ENCODE data around the gene LSM10. TPM values are rescaled to one million over a fixed set of nuclear protein-coding genes. Genes with fewer than 3 reads are reported as not detected.
A peak's percentile ranks its signal among the peaks of the same experiment; 100 is the strongest.

LSM10 gene
- polyA plus RNA-seq, 1 donor: 24.0 TPM

DNA sequence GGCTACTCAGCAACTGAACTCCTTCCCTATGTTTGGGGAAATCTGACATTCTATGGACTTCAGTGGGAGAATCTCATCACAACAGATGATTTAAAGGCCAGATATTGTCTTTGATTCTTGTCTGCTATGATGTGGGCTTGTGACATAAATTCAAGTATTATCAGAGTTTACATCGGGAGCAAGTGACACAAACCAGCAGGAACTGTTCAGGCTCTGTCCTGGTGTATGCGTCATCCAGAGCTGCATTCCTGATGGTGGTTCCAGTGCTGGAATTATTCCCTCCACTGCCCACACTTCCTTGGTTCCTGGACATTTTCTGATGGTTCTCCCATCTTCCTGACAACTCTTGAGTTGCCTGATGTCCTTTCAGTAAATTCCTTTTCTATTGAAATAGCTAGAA lies 10.8 kb upstream of the LSM10 start:
- DNase-seq (ENCODE audit: low read depth): no peak

DNA sequence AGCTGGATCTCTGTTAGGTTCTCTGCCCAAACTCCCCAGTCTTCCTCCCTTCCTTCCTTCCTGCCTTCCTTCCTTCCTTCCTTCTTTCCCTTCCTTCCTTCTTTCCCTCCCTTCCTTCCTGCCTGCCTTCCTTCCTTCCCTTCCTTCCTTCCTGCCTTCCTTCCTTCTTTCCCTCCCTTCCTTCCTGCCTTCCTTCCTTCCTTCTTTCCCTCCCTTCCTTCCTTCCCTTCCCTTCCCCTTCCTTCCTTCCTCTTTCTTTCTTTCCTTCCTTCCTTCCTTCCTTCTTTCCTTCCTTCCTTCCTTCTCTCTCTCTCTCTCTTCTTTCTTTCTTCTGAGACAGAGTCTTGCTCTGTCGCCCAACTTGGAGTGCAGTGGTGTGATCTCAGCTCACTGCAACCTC lies 8.7 kb upstream of the LSM10 start:
- no peak for DNase-seq (ENCODE audit: low read depth)

DNA sequence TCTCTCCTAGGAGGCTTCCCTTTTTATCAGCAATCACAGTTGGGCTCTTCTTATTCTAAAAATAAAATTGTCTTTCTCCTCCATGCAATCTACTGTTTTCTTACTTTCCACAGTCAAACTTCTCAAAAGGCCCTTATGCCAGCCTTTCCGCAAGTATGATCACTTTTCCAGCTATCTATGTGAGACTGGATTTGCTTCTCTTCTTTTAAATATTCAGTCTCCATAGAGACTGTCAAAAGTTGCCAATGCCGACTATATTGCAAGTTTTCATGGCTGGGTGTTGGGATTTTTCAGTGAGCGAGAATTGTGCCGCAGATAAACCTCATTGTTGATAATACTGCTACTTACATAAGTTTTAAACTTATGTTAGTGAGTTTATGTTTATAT lies 4.8 kb upstream of the LSM10 start:
- DNase-seq (ENCODE audit: low read depth): no peak

DNA sequence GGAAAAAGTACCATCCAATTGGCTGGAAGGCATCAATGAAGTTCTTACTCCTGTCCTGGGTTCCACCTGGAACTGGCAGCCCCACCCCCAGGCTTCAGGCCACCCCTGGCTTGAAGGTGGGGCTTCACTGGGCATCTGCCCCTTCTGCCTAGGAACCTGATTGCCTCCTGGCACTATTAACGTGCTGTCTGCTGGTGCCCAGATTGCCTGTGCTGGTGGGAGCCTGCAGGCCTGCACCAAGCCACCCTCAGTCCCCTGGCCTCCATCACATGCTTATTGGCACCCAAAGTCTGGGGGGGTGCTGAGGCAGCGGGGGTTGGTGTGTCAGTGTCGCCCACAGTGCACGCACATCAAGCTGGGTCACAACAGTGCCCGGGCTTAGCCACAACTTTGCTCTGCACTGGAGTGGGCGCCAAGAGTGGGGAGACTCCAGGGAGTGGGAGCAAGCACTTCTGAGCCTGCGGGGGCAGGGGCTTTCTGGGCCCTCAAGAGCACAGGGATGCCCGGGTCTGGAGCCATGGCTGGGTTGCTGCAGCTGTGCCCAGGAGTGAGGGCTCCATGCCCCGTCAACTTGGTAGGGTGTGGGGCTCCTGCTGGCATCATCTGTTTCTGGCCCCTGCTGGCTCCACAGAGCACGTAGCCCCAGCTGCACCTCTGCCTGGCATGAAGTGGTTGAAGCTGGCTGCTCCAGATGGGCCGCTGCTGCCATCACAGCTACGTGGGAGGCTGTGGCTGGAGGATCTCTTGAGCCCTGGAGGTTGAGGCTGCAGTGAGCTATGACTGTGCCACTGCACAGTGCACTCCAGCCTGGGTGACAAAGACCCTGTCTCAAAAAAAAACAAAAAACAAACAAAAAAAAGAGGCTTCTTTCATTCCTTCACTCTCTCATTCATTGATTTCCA lies 4.1 kb upstream of the LSM10 start:
- DNase-seq (ENCODE audit: low read depth): no peak

DNA sequence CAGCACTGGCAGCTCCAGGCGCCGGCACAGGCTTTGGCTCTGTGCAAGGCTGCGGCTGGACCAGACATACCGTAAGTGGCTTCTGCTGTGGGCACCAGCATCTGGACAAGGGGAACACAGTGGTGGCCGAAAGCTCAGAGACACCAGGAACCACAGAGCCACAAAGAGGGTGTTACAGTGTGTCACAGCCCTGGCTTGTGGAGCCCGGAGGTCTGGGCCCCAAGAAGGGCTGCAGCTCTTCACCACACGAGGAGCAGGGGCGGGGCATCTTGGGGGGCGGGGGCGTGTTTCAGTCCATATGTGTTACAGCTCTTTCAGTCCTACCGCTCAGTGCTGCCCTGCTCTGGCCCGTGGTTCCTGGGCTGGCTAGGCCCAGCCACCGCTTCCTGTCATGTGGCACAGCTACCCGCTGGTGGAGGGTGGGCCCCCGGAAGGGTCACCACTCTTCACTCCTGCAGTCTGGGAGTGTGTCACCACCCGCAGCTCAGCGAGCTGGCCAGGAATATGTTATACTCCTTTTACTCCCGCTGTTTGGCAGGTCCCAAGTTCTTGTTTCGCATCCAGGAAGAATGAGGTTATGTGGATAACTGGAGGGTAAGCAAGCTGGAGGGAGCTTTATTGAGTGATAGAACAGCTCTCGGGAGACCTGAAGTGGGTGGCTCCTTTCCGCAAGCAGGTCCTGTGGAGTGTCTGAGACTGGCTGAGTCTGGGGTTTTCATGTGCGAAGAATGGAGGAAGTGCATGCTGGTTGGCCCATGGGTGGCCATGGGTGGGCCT lies 3.3 kb upstream of the LSM10 start:
- no peak for DNase-seq (ENCODE audit: low read depth)

DNA sequence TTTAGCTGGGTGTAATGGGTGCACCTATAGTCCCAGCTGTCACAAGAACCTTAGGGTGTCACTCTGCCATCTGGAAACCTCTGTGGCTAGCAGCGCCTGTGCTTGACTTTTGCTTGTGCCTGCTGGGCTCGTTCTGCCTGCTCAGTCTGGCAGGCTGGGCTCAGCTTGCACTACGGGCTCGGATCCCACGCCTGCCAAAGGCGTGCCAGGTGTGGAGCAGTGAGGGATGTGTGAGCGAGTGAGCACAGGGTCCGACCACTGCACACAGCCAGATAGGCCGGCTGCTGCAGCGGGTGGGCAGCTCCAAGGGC lies 2.8 kb upstream of the LSM10 start:
- no peak for DNase-seq (ENCODE audit: low read depth)

DNA sequence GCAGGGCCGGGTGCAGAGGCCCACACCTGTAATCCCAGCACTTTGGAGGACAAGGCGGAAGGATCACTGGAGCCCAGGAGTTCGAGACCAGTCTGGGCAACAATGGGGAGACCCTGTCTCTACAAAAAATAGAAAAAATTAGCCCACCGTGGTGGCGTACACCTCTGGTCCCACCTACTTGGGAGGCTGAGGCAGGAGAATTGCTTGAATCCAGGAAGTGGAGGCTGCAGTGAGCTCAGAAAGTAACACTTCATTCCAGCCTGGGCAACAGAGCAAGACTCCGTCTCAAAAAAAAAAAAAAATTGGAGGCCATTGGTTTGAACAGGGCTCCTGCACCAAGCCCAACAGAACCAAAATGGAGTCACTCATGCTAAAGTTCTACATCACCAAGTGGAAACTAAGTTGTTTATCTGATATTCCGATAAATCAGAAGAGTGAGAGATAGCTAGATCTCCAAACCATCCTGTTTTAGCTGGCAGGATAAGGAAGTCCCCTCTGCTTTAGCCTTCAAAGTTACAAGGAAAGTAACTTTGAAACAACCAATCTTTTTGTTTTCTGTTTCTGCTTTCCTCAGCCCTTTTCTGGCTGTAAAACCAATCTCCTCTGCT lies 766 bp upstream of the LSM10 start:
- DNase-seq (ENCODE audit: low read depth): no peak

DNA sequence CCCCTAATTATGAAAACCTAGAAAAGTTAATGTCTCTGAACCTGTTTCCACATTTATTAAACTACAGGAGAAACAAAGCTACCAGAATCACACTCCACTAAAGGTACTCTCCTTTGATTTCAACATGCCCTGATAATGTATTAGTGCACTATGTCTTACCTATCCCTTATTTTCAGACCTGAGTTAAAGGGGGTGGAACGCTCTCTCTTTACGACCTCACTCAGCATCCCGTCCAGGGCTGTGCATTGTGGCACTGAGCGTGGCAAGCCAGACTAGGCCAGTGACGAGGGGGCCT lies 678 bp downstream of the LSM10 start:
- no peak for DNase-seq (ENCODE audit: low read depth)

DNA sequence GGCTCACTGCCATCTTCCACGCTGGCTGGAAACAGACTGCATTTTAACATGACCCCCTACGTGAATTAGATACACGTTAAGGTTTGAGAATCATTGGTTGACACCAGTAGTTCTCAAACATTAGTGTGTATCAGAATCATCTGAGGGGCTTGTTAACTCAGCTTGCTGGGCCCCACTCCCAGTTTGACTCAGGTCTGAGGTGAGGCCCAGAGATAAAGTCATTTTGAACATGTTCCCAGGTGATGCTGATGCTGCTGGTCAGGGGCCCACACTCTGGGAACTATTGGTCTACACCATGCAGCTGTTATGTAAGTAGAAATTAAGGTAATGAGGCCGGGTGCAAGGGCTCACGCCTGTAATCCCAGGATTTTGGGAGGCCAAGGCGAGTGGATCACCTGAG lies 1.3 kb downstream of the LSM10 start:
- DNase-seq (ENCODE audit: low read depth): no peak

DNA sequence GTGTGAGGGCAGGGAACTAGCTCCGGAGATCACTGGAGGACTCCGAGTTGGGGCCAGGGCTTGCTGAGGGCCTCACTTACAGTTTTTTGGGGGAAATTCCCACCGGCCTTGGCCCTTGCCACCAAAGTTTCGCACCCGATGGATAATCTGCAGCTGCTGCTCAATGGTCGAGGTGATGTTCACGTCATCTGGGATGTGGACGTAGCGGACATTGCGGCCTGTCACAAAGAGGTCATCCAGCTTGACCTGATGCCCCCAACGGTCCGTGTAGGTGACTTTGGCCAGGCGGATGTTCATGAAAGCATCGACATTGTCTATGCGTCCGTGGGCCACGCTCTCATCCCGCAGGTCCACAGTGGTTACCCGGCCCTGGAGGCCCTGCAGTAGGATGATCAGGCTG lies 4.0 kb downstream of the LSM10 start:
- DNase-seq (ENCODE audit: low read depth): no peak

DNA sequence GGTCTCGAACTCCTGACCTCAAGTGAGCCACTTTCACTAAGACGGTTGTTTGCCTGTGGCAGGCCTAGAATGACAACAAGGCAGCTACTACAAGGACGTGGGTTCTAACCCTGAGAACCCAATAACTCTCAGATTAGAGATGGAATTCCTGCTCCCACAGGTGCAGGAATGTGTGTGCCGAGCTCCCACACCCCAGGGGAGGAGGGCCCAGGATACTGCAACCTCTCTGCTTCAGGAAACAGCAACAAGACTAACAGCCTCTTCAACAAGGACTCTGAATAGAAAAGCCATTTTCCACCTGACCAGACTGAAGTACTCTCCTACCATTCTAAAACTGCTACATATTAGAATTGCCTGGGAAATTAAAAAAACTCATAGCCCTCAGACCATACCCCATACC lies 4.9 kb downstream of the LSM10 start:
- DNase-seq (ENCODE audit: low read depth): no peak

DNA sequence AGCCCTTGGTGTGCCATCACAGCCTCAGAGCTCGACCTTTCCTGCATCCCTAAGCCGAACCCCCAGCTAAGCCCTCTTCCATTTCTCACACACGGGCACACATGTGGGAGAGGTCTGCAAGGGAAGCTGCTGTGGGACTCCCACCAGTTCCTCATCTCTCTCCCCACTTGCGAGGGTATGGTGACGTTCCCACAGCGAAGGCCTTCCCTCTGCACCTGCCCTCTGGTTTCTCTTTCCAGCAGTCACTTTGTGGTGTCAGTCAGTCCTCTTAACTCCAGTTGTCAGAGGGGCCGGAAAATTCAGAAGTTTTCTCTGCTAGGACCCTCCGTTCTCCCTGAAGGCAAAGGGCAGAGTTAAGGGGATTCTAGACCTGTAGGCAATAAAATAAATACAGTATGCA lies 6.4 kb downstream of the LSM10 start:
- no peak for DNase-seq (ENCODE audit: low read depth)

DNA sequence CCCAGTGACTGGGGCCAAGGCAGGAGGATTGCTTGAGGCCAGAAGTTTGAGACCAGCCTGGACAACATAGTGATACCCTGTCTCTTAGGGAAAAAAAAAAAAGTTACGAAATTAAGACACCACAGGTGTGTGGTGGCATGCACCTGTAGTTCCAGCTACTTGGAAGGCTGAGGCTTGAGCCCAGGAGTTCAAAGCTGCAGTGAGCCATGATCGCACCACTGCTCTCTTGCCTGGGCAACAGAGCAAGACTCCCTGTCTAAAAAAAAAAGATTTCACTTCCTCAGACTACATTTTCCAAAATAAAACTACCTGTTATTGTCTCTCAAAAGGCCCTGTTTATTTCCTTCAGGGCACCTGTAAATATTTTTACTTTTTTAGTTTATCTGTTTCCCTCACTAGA lies 7.3 kb downstream of the LSM10 start:
- DNase-seq (ENCODE audit: low read depth): no peak

DNA sequence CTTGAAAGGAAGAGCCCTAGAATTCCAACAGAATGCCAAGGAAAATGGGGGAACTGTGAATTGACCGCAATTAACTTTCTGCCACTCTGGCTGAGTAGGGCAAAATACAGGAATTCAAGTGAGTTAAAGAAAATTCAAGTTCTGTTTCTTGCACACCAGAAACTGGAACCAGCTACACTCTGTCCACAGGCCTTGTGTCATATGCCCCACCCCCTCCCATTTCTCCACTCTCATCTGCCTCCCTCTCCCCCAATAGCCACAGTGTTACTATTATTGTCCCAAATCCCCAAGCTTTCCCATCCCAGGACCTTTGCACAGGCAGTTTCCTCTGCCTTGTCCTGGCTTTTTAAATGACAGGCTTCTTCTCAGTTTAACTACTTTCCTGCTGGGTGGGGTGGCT lies 7.7 kb downstream of the LSM10 start:
- DNase-seq (ENCODE audit: low read depth): no peak

DNA sequence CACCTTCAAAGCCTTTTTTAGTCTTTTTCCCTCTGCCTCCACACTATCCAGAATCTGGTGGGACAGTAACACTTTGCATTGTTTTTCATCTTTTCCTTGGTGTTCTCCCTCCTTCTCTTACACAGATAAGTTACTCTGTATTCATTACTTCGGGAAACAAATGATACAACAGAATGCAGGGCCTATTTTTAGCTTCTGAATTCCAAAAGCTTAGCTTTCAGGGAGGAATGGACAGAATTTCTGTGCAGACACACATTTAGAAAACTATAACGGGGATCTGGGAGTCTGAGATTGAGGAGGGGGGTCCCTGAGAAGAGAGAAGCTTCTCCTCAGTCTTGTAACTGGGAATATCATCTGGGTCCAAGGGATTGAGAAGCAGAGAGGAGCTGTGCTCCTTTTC lies 8.4 kb downstream of the LSM10 start:
- no peak for DNase-seq (ENCODE audit: low read depth)

DNA sequence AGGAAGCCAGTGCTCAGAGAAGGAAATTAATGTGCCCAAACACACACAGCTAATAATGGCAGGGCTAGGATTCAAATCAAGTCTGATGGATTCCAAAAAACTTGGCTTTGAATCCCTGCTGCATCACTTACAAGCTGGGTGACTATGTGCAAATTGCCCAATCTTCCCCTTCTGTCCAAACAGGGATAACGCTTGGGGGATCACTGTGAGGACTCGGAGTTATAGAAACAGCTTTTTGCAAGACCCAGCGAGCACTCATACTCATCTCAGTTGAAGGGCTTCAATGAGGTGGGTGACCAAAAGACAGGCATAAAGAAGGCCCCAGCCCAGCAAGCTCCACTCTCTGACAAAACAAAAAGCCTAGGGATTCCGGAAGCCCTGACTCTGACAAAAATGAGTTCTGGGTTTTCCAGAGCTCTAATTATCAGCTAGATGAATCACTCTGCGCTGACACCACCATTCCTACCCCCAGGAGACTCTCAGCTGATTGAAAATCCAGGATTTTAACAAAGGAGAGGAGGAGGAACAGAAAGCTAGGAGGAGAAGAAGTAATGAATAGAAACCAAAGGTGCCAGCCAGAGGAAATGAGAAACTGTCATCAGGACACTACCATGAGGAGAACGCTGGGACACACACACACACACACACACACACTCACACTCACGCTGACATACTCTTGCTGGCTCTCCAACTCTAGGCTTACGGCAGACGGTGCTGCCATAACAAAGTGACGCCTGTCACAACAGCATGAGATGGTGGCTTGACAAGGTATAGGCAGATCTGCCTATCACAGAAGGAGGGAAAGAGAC lies 10.4 kb downstream of the LSM10 start:
- DNase-seq (ENCODE audit: low read depth): no peak

DNA sequence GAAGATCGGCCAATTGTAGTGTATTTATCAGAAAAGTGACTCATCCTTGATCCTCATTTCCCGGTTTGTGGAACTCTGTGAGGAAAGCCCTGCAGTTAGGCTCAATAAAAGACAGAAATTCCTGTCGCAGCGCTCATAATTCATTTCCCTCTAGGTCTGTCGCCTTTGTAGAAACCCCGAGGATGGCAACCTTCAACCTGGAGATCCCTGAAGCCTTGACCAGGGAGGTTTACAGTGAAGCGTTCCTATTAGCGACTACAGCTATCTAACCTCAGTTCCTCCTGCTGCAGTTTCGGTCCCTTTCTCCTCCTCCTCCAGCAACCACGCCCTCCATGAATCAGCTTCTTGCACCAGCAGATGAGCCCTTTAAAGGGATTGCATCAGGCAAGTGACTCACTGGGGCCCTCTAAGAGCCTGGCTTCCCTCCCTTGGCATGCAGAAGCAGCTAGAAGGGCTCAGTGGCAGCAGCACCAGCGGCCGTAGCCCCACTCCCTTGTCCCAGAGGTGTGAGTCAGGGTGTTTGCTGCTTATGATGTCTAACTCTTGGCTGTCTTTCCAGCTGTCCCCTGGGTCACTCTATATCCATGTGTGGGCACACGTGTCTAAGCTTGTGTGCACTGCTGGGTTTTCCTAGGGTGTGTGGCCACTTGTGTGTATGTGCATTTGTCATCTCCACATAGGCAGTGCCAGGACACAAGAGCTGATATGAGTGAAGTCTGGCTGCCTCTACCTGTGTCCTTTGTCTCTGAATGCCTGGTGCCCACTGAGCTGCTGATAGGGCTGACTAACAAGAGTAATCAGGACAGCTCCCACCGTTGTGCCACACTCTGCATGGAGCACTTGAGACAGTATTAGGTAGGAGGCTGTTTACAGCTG lies 11.2 kb downstream of the LSM10 start:
- DNase-seq (ENCODE audit: low read depth): peak; percentile 84

DNA sequence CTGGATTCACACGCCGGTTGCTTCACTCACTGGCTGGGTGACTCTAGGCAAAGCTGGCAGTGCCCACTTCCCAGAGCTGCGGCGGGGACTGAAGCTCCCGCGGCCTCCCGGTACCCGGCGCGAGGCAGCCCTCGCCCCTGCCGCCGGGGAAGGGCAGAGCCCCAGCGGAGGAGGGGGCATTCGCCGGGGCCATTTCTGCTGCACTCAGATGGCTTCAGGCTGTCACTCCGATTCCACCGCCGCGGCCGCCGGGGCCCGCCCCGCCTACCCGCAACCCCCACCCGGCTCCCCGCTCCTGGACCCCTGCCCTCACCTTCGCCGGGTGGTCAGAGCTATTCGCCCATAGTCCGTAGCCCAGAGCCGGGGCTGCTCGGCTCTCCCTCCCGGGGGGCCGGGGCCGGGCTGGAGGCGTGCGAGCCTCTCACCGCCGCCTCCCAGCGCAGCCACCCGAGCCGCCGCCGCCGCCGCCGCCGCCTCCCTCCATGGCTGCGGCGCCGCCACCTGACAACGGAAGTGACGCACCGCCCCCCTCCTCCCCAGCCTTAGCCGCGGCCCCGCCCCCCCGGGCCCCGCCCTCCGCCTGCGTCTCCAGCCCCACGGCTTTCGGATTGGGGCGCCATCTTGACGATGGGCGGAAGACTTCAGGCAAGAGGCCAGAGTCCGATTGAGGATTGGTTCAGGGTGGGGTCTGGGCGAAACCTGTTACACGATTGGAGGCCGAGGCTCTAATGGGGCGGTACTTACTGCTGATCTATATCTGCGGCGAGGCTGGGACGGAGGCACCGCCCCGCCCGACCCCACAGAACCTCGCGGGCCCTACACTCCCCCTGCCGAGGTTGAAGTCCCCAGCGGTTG lies 12.1 kb downstream of the LSM10 start, which contains the start of gene STK40:
Gene STK40 (minus strand): TSS at position 515 of the 855 bp plus-strand sequence. CDS start 24,592 bp downstream, outside the sequence.
- peak; percentile 99 for DNase-seq (ENCODE audit: low read depth)

DNA sequence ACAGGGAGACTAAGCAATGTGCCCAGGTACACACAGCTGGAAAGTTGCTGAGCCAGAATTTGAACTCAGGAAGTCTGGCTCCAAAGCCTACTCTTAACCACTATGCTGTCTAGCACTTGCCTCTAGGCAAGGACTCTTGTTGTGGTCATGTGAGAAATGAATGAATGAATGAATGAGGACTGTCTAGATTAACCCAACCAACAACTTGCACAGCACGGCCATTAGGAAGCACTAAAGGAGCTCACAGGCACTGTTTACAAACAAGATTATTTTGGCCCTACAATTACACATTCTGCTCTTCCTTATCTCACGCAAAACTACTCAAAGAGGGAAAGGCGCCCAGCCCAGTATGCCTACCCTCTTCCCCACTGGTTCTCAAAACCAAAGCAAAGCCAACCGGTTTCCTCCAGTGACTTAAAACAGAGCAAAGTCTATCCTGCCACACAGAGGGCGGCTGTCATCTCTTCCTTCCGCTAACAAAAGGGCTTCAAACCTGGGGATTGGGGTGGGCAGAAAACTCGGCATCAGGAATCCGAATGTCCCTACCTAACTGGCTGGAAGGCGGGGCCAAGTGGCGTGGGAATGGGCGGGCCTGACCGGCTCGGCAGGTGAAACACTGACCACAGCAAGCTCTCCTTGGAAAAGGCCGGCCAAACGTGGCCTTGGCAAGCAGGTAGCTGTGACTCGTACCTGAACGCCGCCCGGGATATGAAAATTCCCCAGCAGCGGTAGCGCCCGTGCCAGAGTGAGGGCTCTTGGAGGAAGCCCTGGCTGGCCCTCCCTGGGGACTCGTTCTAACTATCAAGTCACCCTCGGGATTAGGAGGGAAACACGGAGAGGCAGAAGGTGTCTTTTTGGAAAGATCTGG lies 12.9 kb downstream of the LSM10 start:
- no peak for DNase-seq (ENCODE audit: low read depth)

Measured in forelimb muscle (tissue), 1 donor.